NCI-H460 (cell line): Measurements from ENCODE around the gene MYO6. TPM values are rescaled to one million over a fixed set of nuclear protein-coding genes. Genes with fewer than 3 reads are reported as not detected.

Experiments
- DNase-seq: peaks from one replicate; pipeline ENCODE4 v3.0.0-alpha.2; 2016; ENCODE audit warnings: low read depth; ENCODE audit errors: extremely low read depth
- total RNA-seq: library from RNA; depleted of rRNA; stranded (reverse); fragments of >200 nt; shearing (Covaris generic); gene quantifications from 2 replicates; pipeline ENCODE4 v1.2.3, GENCODE V29; 2014

MYO6 gene
- total RNA-seq, 1 experiment from 2014 or later: 7.8 TPM

DNA sequence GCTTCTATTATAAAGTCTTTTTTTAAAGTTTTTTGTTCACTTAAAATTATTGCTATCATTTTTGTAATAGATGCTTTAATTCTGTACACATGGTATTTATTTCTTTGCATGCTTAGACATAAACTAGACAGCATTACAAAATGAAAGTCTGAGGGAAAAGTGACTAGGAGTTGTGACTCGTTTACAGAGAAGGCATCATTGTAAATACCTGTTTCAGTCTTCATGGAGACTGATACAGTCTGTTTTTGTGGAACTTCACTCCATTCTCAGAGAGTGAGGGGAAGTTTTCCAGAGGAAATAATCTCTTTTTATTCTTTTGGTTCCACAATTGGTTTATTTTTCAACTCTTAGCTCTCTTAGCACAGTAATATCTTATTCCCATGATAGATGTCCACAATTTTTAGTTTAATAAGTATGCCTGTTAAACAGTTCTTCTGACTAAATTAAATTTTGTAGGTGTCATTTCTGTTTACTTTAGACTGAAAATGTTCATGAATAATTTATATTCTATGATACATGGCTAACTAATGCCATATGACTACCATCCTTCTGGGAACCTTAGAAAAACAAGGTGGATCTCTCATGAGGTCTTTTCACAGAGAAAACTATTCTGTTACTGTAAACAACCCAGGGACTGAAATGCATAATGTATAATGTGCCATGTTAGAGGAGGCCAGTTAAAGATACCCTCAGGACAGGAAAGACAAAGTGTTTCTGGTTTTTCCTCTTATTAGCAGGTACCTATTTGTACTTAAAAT lies 69.2 kb downstream of the MYO6 start:
- no peak for DNase-seq

DNA sequence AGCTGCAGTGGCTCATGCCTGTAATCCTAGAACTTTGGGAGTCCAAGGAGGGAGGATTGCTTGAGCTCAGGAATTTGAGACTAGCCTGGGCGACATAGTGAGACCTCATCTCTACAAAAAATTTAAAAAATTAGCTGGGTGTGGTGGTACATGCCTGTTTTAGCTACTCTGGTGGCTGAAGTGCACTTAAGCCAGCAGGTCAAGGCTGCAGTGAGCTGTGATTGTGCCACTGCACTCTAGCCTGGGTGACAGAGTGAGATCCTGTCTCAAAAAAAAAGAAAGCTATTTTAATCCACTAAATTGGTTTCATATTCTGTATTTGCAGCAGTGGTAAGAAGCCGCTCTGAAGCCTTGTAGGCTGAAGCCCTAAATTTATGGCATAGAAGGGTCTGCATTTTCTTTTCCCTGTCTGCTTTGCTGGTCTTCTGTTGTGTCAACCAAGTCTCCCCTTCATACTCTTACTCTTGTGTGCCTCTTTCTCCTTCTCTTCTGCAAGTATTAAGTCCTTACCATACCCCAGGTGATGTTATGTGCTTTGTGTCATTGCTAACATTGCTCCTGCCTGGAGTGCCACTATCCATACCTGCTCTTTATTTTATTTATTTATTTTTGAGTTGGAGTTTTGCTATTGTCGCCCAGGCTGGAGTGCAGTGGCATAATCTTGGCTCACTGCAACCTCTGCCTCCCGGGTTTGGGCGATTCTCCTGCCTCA lies 70.9 kb downstream of the MYO6 start:
- DNase-seq: no peak

DNA sequence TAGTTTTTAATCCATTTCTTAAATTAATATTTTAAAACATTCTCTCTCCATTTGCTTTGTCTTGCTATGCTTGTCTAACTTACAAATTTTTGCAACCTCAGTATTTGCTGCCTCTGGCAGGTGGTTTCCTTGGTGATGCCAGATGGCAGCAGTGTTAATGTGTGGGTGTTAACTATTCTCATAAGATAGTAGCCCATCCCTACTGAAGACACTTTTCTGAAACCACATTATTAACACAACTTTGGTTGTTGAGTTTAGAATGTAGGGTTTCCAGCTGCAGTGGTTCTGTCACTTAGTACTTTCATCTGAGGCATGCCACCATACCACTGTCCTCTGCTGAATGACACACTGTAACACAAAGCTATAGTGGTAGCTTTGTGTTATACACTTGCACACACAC lies 75.1 kb downstream of the MYO6 start:
- no peak for DNase-seq

DNA sequence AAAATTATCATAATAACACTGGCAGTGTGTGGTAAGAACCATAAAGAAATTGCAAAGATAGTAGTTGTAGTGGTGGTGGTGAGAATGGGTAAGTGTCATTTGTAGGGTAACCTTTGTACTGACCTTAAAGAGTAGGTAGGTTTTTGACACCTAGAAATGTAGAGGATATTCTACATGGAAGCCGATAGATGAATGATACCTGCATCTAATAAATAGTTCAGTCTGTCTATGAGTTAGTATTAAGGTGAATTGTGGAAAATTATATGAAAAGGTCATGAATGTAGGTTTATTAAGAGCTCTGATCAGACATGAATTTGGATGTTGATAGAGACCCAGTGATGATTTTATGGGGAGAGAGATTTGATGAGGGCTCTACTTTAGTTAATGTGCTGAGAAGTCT lies 78.1 kb downstream of the MYO6 start:
- DNase-seq: no peak

DNA sequence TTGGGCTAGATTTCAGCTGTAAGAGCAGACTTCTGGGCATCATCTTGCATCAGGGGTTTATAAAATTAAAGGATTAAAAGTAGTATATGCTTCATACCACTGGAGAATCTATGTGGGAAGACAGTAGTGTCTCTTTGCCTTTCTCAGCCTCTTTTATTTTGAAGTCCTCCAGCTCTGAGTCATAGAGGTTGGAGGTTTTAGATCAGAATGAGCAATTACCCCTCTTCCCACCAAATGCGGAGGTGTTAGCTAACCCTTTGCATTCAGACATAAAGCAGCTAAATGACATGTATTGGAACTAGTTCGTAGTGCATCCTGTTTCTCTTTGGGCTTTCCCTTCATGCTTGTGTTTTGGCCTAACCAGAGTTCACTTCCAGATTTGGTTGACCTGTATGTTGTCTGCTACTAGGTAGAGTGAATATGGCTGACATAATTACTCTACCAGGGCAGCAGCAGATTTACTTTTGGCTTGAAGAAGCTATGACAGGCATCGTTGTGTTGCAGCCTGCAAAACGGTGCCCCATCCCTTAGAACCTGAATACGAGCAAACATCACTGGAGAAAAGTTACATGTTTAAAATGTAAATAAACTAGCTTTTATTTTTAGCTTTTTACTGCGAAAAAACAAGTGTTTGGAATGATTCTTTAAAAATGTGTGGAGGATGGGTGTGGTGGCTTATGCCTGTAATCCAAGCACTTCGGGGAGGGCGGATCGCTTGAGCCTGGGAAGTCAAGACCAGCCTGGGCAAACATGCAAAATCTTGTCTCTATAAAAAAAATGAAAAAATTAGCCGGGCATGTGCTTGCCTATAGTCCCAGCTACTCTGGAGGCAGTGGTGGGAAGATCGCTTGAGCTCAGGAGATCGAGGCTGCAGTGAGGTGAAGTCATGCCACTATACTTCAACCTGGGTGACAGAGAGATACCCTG lies 82.2 kb downstream of the MYO6 start:
- DNase-seq: no peak

DNA sequence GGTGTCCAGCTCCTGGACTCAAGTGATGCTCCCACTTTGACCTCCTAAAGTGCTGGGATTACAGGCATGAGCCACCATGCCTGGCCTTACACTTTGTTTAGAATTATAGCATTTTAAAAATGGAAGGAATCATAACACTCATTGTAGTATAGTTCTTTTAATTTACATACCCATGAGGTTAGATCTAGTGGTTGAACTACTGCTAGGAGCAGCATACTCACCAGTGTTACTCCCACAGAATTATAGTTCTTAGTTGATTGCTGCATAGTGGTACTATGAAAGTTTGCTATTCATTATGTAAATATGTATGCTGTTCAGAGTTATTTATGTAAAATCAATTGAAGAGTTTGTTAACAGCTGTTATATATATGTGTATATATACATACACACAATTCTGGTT lies 85.4 kb downstream of the MYO6 start:
- no peak for DNase-seq

DNA sequence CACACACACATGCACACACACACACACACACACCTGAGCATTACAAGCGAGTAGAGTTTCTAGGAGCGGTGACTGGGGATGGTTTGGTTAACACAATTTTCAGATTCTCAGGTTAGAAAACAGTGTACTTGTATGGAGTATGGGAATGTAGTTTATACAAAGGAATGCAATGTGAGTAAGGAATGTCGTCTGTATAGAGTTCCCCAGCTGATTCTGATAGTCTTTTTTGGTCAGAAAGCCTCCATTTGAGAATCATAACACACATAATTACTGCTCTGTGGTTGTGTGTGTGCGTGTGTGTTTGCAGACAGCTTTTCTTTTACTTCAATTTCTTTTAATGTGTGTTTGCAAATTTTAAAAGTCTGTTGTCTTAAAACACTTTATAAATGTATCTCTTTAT lies 93.2 kb downstream of the MYO6 start:
- DNase-seq: no peak

DNA sequence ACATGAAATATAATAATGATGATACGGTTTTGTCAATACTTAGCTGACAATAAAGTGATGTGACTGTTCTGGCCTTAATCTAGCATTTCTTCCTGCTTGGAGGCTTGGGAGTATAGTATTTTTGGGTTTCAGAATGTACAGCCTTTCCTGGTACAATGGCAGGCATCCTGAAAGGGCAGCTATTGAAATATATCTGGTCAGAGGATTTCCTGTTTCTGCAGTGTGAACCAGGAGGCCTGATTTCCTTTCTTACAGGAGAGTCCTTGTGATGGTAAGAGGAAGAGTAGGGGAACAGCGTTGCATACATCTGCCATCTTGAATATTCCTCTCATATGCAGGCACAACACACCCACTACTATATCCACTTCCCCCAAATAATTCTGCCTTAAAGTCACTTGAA lies 93.7 kb downstream of the MYO6 start:
- DNase-seq: no peak

DNA sequence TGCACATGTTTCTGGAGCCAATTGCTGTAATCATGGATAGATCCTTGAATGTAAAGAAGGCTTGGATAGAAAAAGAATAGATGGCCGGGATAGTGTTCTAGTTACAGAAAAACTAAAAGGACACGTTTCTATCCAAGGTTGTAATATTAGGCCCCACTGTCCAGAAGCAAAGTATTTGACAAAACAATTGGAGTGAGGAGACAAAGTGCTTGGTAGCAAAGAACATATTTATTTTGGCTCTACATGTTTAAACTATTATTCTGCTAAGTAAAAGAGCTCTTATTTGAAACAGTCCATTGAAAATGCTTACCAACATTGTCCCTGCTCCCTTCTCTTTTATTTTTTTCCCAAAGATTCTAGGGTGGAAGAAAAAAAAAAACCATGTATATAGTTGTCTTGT lies 94.4 kb downstream of the MYO6 start:
- DNase-seq: no peak

DNA sequence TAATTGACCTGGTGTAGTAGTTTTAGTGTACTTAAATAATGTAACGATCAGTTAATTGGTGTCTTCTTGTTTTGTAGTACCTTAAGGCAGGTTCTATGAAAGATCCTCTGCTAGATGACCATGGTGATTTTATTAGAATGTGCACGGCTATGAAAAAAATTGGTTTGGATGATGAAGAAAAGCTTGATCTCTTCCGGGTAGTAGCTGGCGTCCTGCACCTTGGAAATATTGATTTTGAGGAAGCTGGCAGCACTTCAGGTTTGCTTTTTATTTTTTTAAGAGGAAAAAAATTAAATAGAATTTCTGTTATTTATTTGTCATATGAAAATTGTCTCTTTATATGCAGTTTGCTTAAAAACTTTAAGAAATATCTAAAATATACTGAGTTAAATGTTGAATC lies 99.2 kb downstream of the MYO6 start:
- DNase-seq: no peak

DNA sequence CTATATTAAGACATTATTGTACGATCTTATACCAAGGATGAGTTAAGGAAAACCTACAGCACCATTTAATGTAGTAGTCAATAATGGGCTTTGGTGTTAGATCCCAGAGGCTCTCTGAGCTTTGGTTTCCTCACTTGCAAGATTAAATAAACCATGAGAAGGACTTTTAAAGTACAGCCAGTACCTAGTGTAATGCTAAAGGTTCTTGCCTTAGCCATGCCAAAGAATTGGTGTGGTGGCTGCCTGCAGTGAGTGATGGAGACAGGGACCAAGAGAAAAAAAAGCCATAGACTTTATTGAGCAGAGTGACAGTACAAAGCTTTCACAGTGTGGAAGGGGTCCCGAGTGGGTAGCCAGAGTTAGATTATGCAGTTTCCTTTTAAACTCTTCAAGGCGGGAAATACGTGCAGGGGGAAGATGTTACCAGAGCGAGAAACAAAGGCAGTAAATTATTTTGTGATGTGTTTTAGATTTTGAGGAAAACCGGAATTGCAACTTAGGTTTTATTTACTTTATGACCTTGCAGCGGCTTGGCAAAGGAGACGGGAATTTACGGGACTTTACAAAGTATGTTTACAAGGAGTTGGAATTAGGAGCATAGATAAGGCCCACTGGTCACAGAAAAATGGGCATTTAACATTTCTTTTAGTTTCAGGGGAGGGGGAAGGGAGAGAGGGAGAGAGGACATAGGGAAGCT lies 100.4 kb downstream of the MYO6 start:
- DNase-seq: no peak

DNA sequence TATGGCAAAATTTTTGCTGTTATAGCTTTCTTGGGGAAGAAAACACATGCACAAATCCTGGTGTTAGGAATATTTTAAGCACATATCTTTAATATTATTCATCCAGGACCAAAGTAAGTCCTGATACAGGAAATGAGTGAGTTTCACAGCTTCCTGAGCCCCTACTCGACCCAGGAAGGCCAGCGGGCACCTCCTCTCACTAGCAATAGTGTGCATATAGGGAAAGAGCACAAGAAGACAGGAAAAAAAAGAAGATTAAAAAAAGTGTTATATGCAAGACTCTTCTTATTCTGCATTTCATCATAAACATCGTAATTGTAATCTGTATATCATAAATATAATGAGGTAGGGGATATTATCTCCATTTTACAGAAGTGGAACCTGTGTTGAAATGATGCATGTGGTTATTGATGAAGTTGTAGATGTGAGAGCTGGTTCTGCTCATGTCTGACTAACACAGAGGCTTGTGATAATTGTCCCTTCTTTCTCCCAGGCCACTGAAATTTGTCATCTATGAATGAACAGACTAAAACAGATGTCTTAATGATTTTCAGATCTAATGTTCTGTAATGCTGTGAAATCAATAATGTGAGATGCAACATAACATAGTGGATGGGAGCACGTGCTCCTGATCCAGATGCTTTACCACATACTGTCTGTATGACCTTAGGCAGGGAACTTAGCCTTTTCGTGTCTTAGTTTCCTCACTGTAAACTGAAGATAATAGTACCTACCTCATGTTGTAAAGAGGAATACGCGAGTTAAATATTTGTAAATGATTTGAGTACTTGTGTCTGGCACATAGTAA lies 101.2 kb downstream of the MYO6 start:
- DNase-seq: no peak

DNA sequence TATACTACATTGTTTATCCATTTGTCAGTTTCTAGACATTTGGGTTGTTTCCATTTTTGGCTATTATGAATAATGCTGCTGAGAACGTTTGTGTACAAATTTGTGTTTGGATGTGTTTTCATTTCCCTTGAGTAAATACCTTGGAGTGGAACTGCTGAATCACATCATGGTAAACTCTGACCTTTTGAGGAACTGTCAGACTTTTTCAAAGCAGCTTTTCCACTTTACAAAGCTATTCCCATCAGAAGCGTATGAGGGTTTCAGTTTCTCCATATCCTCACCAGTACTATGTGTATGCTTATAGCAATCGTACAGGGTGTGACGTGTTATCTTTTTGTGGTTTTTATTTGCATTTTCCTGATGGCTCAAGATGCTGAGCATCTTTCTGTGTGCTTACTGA lies 103.7 kb downstream of the MYO6 start:
- DNase-seq: peak; percentile 1

DNA sequence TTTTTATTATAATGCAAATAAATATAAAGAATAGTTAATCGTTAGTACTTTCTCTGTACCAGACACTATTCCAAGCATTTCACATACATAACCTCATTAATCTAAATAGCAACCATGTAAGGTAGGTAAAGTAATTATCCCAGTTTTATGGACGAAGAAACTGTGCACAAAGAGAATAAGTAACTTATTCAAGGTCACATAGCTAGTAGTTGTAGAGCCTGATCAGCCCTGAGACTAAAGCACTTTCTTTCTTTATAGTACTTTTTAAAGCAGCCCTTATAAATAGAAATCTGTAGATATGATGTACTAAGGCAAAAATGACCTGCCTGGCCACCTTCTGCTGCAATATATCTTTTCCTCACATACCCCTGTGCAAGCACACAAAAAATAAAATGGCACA lies 104.8 kb downstream of the MYO6 start:
- DNase-seq: no peak

DNA sequence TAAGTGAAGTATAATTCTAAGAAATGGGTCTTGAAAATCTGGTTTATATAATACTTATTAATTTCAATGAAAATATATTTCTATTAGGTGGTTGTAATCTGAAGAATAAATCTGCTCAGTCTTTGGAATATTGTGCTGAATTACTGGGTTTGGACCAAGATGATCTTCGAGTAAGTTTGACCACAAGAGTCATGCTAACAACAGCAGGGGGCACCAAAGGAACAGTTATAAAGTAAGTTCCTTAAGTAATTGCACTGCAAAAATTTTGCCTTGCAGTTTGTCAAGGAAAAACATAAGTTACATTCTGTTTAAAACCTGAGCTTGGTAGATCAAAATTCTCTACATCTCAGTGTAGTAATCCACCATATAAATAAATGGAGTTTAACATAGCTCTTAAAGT lies 106.0 kb downstream of the MYO6 start:
- DNase-seq: peak; percentile 59

DNA sequence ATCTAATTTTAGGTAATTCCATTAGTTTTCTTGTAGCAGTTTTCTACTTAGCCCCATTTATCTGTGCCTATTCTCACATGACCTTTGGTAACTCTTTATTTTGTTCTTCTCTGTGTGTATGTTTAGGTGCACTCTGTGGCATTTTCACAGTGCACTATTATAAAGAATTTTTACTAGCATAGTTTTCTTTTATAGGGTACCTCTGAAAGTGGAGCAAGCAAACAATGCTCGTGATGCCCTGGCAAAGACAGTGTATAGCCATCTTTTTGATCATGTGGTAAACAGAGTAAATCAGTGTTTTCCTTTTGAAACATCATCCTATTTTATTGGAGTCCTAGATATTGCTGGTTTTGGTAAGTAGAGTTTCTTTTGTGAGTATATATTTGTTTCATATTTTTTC lies 107.9 kb downstream of the MYO6 start:
- no peak for DNase-seq

DNA sequence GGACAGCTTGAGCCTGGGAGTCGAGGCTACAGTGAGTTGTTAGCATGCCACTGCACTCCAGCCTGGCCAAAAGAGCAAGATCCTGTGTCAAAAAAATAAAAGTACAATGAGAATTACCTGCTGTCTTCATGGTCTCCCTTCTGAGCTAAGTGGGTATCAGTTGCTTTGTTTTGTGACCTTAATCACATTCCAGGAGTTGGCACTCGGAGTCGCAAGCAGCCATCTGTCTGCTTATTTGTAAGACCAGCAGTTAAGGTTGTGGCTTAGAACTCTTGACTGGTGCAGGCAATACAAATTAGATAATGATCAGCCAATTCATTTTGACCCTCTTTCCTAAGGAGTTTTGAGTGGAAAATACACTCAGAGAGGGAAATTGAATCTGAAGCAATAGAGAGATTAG lies 114.0 kb downstream of the MYO6 start:
- DNase-seq: no peak

DNA sequence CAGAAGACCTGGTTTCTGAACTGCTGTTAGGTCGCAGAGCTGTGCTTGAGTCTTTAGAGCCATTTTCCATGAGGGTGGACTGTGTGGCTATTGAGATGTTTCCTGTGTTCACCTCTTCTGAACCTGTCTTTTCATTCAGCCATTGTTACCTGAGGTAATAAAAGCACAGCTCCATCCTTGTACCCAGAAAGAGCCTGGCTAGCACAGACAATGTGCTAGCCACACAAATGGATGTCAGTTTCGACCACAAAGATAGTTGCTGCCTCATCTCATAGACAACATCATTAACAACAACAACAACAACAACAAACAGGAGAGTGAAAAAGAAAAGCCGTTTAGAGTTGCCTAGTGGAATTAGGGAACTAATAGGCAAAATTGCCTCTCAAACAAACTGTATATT lies 114.7 kb downstream of the MYO6 start:
- no peak for DNase-seq

DNA sequence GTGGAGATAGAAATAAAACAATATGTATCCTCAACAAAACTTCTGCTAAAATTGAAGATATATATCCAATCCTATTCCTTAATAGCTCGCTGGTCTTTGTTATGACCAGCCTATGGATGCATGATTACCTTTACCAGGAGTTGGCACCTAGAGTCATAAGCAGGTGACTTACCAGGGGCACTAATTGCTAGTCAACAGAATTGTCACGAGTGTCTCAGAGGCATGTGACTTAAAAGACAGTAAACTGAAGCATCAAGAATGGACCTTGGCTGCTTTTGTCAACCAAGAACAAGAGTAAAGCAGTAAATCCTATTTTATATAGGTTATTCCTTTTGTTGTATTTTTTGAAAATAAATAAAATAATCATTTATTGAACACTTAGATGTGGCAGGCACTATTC lies 115.4 kb downstream of the MYO6 start:
- no peak for DNase-seq

DNA sequence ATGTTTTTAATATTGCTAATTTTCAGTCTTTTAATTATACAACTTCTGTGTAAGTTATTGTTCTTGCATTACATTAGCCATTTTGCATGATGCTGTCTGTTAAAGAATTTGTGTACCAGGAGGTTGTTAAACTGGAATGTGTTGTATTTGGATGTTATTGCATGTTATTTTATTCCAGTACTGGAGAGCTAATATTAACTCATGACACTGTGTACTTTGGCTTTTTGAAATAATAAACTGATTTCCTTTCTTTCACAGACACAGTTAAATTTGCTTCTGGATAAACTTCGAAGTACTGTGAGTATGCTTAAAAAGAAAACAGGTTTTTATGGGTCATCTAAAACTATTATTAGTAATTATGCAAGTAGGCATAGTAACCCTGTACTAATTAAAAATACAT lies 121.3 kb downstream of the MYO6 start:
- no peak for DNase-seq
